CD14-positive monocyte (primary cell): ENCODE measurements around the gene PEX5. TPM values are rescaled to one million over a fixed set of nuclear protein-coding genes. Genes with fewer than 3 reads are reported as not detected.

Experiments
- DNase-seq, 3 donors: peaks; one replicate each; pipeline ENCODE4 v3.0.0-alpha.2; 2011 to 2022
- H2AFZ ChIP-seq: 2 replicates; pipeline ENCODE4 v1.6.0; 2012; ENCODE audit warnings: mild to moderate bottlenecking, low read depth, low read length, inconsistent platforms; ENCODE audit not compliant: insufficient read depth, poor library complexity, severe bottlenecking
- H3K27ac ChIP-seq, 2 donors: 1 replicate in 1 of 2; 2 replicates in 1 of 2; pipeline ENCODE4 v1.5.1; 2012 to 2013; ENCODE audit warnings: low read length in 2 of 2, control low read depth in 1 of 2, inconsistent platforms in 1 of 2, low read depth in 1 of 2, mild to moderate bottlenecking in 1 of 2
- H3K27me3 ChIP-seq, 2 donors: one replicate each; pipeline versions ENCODE4 v1.6.0 to v1.6.1; 2011 to 2013; ENCODE audit warnings: low read length in 2 of 2; ENCODE audit not compliant: control insufficient read depth in 2 of 2, insufficient read depth in 2 of 2
- H3K36me3 ChIP-seq, 2 donors: replicated peaks in 1 of 2; 1 replicate in 1 of 2; 2 replicates in 1 of 2; pipeline versions ENCODE4 v1.5.1 to v1.6.1; 2012 to 2013; ENCODE audit warnings: low read length in 2 of 2, control low read depth in 1 of 2, inconsistent platforms in 1 of 2, mild to moderate bottlenecking in 1 of 2; ENCODE audit not compliant: insufficient read depth in 2 of 2, control insufficient read depth in 1 of 2
- H3K4me1 ChIP-seq, 2 donors: 1 replicate in 1 of 2; 2 replicates in 1 of 2; pipeline versions ENCODE4 v1.5.1 to v1.6.1; 2012 to 2013; ENCODE audit warnings: low read length in 2 of 2, control low read depth in 1 of 2, inconsistent platforms in 1 of 2, mild to moderate bottlenecking in 1 of 2, moderate library complexity in 1 of 2; ENCODE audit not compliant: insufficient read depth in 2 of 2, control insufficient read depth in 1 of 2
- H3K4me2 ChIP-seq: replicated peaks from 2 replicates; pipeline ENCODE3; 2012; ENCODE audit warnings: low read length, moderate library complexity, mild to moderate bottlenecking; ENCODE audit not compliant: poor library complexity, severe bottlenecking; ENCODE audit errors: extremely low read depth
- H3K4me3 ChIP-seq, 3 experiments: fragments of 200-600 bp in 1 of 3; sonication (generic) in 1 of 3; replicated peaks in 1 of 3; 1 replicate in 2 of 3; 2 replicates in 1 of 3; pipeline ENCODE4 v1.5.1; 2011 to 2013; ENCODE audit warnings: low read length in 3 of 3, mild to moderate bottlenecking in 3 of 3, control low read depth in 2 of 3, low read depth in 2 of 3, inconsistent platforms in 1 of 3, moderate library complexity in 1 of 3
- H3K79me2 ChIP-seq: 2 replicates; pipeline ENCODE4 v1.6.0; 2012; ENCODE audit warnings: mild to moderate bottlenecking, control low read depth, inconsistent platforms, low read length, moderate library complexity; ENCODE audit not compliant: insufficient read depth
- H3K9ac ChIP-seq: 2 replicates; pipeline ENCODE4 v1.6.0; 2017; ENCODE audit warnings: low read length, mild to moderate bottlenecking; ENCODE audit not compliant: insufficient read depth, poor library complexity, severe bottlenecking
- H3K9me3 ChIP-seq, 2 donors: replicated peaks in 1 of 2; 1 replicate in 1 of 2; 2 replicates in 1 of 2; pipeline versions ENCODE4 v1.5.1 to v1.6.1; 2012 to 2013; ENCODE audit warnings: low read length in 2 of 2, control low read depth in 1 of 2; ENCODE audit not compliant: control insufficient read depth in 1 of 2, insufficient read depth in 1 of 2
- H4K20me1 ChIP-seq: 2 replicates; pipeline ENCODE4 v1.6.0; 2012; ENCODE audit warnings: mild to moderate bottlenecking, low read length, control low read depth, moderate library complexity; ENCODE audit not compliant: insufficient read depth
- H3K27ac Mint-ChIP-seq, 7 donors: one replicate each; pipeline ENCODE4 v1.8.0; 2020; ENCODE audit warnings: mild to moderate bottlenecking in 7 of 7, mixed read lengths in 7 of 7, moderate library complexity in 6 of 7, inconsistent platforms in 2 of 7
- H3K27me3 Mint-ChIP-seq, 3 donors: one replicate each; pipeline ENCODE4 v1.8.0; 2021 to 2022; ENCODE audit warnings: low read depth in 3 of 3, mild to moderate bottlenecking in 3 of 3, mixed read lengths in 3 of 3, moderate library complexity in 3 of 3, inconsistent platforms in 1 of 3
- H3K36me3 Mint-ChIP-seq, 2 donors: one replicate each; pipeline ENCODE4 v1.8.0; 2020; ENCODE audit warnings: mixed read lengths in 2 of 2, inconsistent platforms in 1 of 2, mild to moderate bottlenecking in 1 of 2
- H3K4me1 Mint-ChIP-seq: one replicate; pipeline ENCODE4 v1.8.0; 2020; ENCODE audit warnings: mild to moderate bottlenecking, mixed read lengths
- H3K4me3 Mint-ChIP-seq, 2 donors: one replicate each; pipeline ENCODE4 v1.8.0; 2020; ENCODE audit warnings: mild to moderate bottlenecking in 2 of 2, mixed read lengths in 2 of 2, moderate library complexity in 1 of 2
- H3K9me3 Mint-ChIP-seq, 7 donors: one replicate each; pipeline ENCODE4 v1.8.0; 2020 to 2022; ENCODE audit warnings: mixed read lengths in 7 of 7, mild to moderate bottlenecking in 6 of 7, moderate library complexity in 6 of 7, inconsistent platforms in 2 of 7
- CTCF ChIP-seq: fragments of 200-600 bp; IDR thresholded peaks from one replicate; pipeline ENCODE4 v1.8.0; 2022; ENCODE audit warnings: antibody characterized with exemption, mild to moderate bottlenecking
- WGBS: methylation state at CpG from one replicate; pipeline ENCODE4 v1.1.5; 2013; ENCODE audit warnings: missing lambda C conversion rate; ENCODE audit not compliant: insufficient coverage; 5-methylcytosine and 5-hydroxymethylcytosine counted together
- intact Hi-C, 2 donors: fragments of 100-400 bp; cut with micrococcal nuclease; formaldehyde crosslinking; loops; one replicate each; pipeline versions ENCODE4 v1.15.0 to v1.15.1; 2023
- polyA plus RNA-seq, 3 donors: library from polyadenylated mRNA; depleted of rRNA in 1 of 3; unstranded in 2 of 3; stranded (reverse) in 1 of 3; fragments of 300-500 nt in 2 of 3; fragments of >200 nt in 1 of 3; fragmentation: Illumina TruSeq in 2 of 3; gene quantifications; 1 replicate in 2 of 3; 2 replicates in 1 of 3; pipeline ENCODE4 v1.2.3, GENCODE V29; 2012 to 2021

The PEX5 gene
- polyA plus RNA-seq, 3 donors: 4.3 to 11.3 (median 7.1) TPM

DNA sequence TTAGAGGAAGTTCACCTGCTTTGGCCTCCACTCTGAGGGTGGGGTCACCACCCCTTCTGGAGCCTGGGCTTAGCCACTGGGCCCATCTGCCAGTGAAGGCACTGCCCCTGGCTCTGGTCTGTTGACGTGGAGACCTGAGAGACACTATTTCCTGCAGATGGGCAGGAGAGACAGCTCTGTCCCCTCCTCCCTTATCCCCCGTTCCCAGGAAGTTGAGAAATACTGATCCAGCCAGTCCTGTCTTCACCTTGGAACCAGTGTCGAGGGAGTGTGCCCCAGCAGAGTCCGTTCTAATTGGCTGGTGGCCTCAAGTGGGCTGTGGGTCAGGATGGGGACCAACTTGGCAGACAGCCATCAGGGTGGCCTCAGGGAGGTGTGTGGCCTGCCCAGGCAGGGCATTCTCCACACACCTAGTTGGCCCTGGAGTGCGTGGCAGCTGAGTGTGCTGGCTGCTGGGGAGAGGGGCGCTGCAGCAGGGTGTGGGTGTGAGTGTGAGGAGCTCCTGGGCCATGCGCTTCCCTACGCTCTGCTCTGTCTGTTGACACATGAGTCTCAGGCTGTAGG lies 33.9 kb upstream of the PEX5 start:
- Histone ChIP-seq H3K4me3 (no peak overlapping the region), H4K20me1 (no peaks in the 10 kb centered on the region), H2AFZ (no peak overlapping the region), H3K79me2 (no peaks in the 10 kb centered on the region), H3K9ac (no peak overlapping the region), H3K9me3 (no peaks in the 10 kb centered on the region), H3K27ac (no peak overlapping the region), H3K36me3 (peaks cover 0 to 7% of the 10 kb centered on the region in 2 donors), H3K4me2 (no peak overlapping the region), H3K27me3 (no peaks in the 10 kb centered on the region), H3K4me1 (no peaks in the 10 kb centered on the region)
- intact Hi-C loops: no loop called here
- no peaks in the 10 kb centered on the region for H3K4me1 Mint-ChIP-seq
- H3K27ac Mint-ChIP-seq: no peak overlapping the region
- H3K9me3 Mint-ChIP-seq: no peaks in the 10 kb centered on the region
- TF ChIP-seq CTCF: no peak
- DNase-seq: no peak
- H3K4me3 Mint-ChIP-seq: no peak overlapping the region
- peaks cover 0 to 1% (median 0%) of the 10 kb centered on the region in 3 donors for H3K27me3 Mint-ChIP-seq
- 77% methylated on average over 7 of the region's 8 CpGs for WGBS
- peaks cover 9 to 36% of the 10 kb centered on the region in 2 donors for H3K36me3 Mint-ChIP-seq

- H3K4me1 Mint-ChIP-seq: no peaks in the 10 kb centered on the region
- WGBS: 95% methylated on average over 19 of the region's 24 CpGs
- TF ChIP-seq CTCF: no peak
- H3K4me3 ChIP-seq: no peak overlapping the region
- no peaks in the 10 kb centered on the region for H3K27me3 ChIP-seq
- no peak overlapping the region for H3K27ac ChIP-seq
- no peak for DNase-seq
- H3K36me3 Mint-ChIP-seq: peaks cover 5 to 27% of the 10 kb centered on the region in 2 donors
- H3K4me1 ChIP-seq: no peaks in the 10 kb centered on the region
- H3K36me3 ChIP-seq: no peaks in the 10 kb centered on the region
- no peaks in the 10 kb centered on the region for H3K9me3 ChIP-seq
- no peaks in the 10 kb centered on the region for H3K9me3 Mint-ChIP-seq
- no peak overlapping the region for H3K4me3 Mint-ChIP-seq
- no peak overlapping the region for H3K27ac Mint-ChIP-seq
- peaks cover 0 to 6% (median 1%) of the 10 kb centered on the region in 3 donors for H3K27me3 Mint-ChIP-seq
- intact Hi-C loops: no loop called here
- no peak overlapping the region for H3K4me2 ChIP-seq
- no peaks in the 10 kb centered on the region for H3K79me2 ChIP-seq
- no peak overlapping the region for H2AFZ ChIP-seq
- H3K9ac ChIP-seq: no peak overlapping the region
- no peaks in the 10 kb centered on the region for H4K20me1 ChIP-seq
These were observed 33.0 kb upstream of the PEX5 start for GRCh38 chr12:7156259-7157197.
